Neural cell (in vitro differentiated cells): ENCODE measurements around the gene KLK4. TPM values are rescaled to one million over a fixed set of nuclear protein-coding genes. Genes with fewer than 3 reads are reported as not detected.

Source experiments
- H2AFZ ChIP-seq: fragments of 200-600, 300-800 bp; sonication (generic), shearing (Covaris generic); 2 replicates; pipeline ENCODE4 v1.6.0; 2014; ENCODE audit warnings: low read depth, mild to moderate bottlenecking, antibody characterized with exemption, low read length, moderate library complexity
- H3F3A ChIP-seq: fragments of 200-600 bp; shearing (Covaris generic); 2 replicates; pipeline ENCODE4 v1.6.1; 2016; ENCODE audit warnings: mild to moderate bottlenecking, moderate library complexity, mixed read lengths, antibody characterized with exemption, low read length; ENCODE audit not compliant: insufficient read depth, poor library complexity, severe bottlenecking
- H3K27ac ChIP-seq: fragments of 200-600, 300-800 bp; sonication (generic), shearing (Covaris generic); 2 replicates; pipeline ENCODE4 v1.5.1; 2014; ENCODE audit warnings: mild to moderate bottlenecking, low read length, moderate library complexity
- H3K27me3 ChIP-seq: fragments of 300-800, 200-600 bp; sonication (generic), shearing (Covaris generic); 2 replicates; pipeline ENCODE4 v1.6.0; 2014; ENCODE audit warnings: mild to moderate bottlenecking, low read depth, low read length, moderate library complexity; ENCODE audit not compliant: insufficient read depth
- H3K36me3 ChIP-seq: fragments of 300-800, 200-600 bp; sonication (generic), shearing (Covaris generic); 2 replicates; pipeline ENCODE4 v1.5.1; 2014; ENCODE audit warnings: mild to moderate bottlenecking, antibody characterized with exemption, low read length, moderate library complexity; ENCODE audit not compliant: insufficient read depth
- H3K4me2 ChIP-seq: fragments of 300-800, 200-600 bp; sonication (generic), shearing (Covaris generic); 2 replicates; pipeline ENCODE4 v1.6.0; 2014; ENCODE audit warnings: mild to moderate bottlenecking, low read length
- H3K4me3 ChIP-seq: fragments of 300-800, 200-600 bp; sonication (generic), shearing (Covaris generic); 2 replicates; pipeline ENCODE4 v1.5.1; 2014; ENCODE audit warnings: mild to moderate bottlenecking, low read length, moderate library complexity
- H3K79me2 ChIP-seq: fragments of 200-600 bp; shearing (Covaris generic); replicated peaks from 2 replicates; pipeline ENCODE4 v1.6.0; 2014; ENCODE audit warnings: mild to moderate bottlenecking, low read length, moderate library complexity; ENCODE audit not compliant: insufficient read depth
- H3K9ac ChIP-seq: fragments of 300-800, 200-600 bp; sonication (generic), shearing (Covaris generic); 2 replicates; pipeline ENCODE4 v1.6.1; 2016; ENCODE audit warnings: mild to moderate bottlenecking, low read length, mixed read lengths
- H3K9me2 ChIP-seq: fragments of 200-600 bp; shearing (Covaris generic); 2 replicates; pipeline ENCODE4 v1.6.1; 2016; ENCODE audit warnings: mild to moderate bottlenecking, low read length, mixed read lengths; ENCODE audit not compliant: insufficient read depth
- H3K9me3 ChIP-seq: fragments of 200-600, 300-800 bp; sonication (generic), shearing (Covaris generic); 2 replicates; pipeline ENCODE4 v1.6.1; 2016; ENCODE audit warnings: mild to moderate bottlenecking, mixed run types, low read length, moderate library complexity, mixed read lengths
- H4K20me1 ChIP-seq: fragments of 200-600 bp; shearing (Covaris generic); 2 replicates; pipeline ENCODE4 v1.6.1; 2016; ENCODE audit warnings: mild to moderate bottlenecking, mixed run types; ENCODE audit not compliant: insufficient read depth
- EP300 ChIP-seq: fragments of 450-650 bp; conservative IDR thresholded peaks from 2 replicates; pipeline ENCODE4 v1.6.1; 2014; ENCODE audit warnings: antibody characterized with exemption, mild to moderate bottlenecking, moderate library complexity; ENCODE audit not compliant: poor library complexity, severe bottlenecking
- EZH2 ChIP-seq: fragments of 200-600, 300-800 bp; shearing (Covaris generic), sonication (generic); IDR thresholded peaks from 2 replicates; pipeline ENCODE4 v1.6.1; 2014; ENCODE audit warnings: antibody characterized with exemption, low read length, borderline replicate concordance, mild to moderate bottlenecking; ENCODE audit not compliant: insufficient read depth, poor library complexity, severe bottlenecking
- MXI1 ChIP-seq: fragments of 450-650 bp; conservative IDR thresholded peaks from 2 replicates; pipeline ENCODE4 v1.6.1; 2014; ENCODE audit warnings: antibody characterized with exemption, mild to moderate bottlenecking; ENCODE audit not compliant: poor library complexity, severe bottlenecking
- POLR2AphosphoS5 ChIP-seq: IDR thresholded peaks from 2 replicates; pipeline ENCODE4 v1.6.1; 2012
- RAD21 ChIP-seq: fragments of 450-650 bp; conservative IDR thresholded peaks from 2 replicates; pipeline ENCODE4 v1.6.1; 2014; ENCODE audit warnings: antibody characterized with exemption, mild to moderate bottlenecking, moderate library complexity
- SMC3 ChIP-seq: fragments of 450-650 bp; conservative IDR thresholded peaks from 2 replicates; pipeline ENCODE4 v1.6.1; 2014; ENCODE audit warnings: antibody characterized with exemption, mild to moderate bottlenecking, moderate library complexity; ENCODE audit not compliant: poor library complexity
- TAF1 ChIP-seq: IDR thresholded peaks from 2 replicates; pipeline ENCODE4 v1.6.1; 2012; ENCODE audit warnings: low read depth
- polyA plus RNA-seq: library from polyadenylated mRNA; depleted of rRNA; stranded (reverse); fragments of >200 nt; gene quantifications from 2 replicates; pipeline ENCODE4 v1.2.3, GENCODE V29; 2014
- TF ChIP-seq, protein P1 (sequence below): IDR thresholded peaks from 2 replicates; pipeline ENCODE4 v1.6.1; 2012; ENCODE audit warnings: borderline replicate concordance
- TF ChIP-seq, protein P2 (sequence below): fragments of 450-650 bp; IDR thresholded peaks from 2 replicates; pipeline ENCODE4 v1.5.1; 2014; ENCODE audit warnings: antibody characterized with exemption, mild to moderate bottlenecking, moderate library complexity; ENCODE audit not compliant: poor library complexity, severe bottlenecking

Gene KLK4
- polyA plus RNA-seq, 1 donor from 2014 or later = not detected

DNA sequence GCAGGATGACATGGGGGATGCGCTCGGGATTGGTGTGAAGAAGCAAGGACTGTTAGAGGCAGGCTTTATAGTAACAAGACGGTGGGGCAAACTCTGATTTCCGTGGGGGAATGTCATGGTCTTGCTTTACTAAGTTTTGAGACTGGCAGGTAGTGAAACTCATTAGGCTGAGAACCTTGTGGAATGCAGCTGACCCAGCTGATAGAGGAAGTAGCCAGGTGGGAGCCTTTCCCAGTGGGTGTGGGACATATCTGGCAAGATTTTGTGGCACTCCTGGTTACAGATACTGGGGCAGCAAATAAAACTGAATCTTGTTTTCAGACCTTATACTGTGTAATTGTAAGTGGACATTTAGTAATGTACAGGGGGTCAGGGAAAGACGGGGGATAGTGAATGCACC lies 31.0 kb downstream of the KLK4 start:
- H4K20me1 ChIP-seq = no peaks in the 10 kb centered on the region
- H3K27me3 ChIP-seq = no peaks in the 10 kb centered on the region
- no peaks in the 10 kb centered on the region for H3K79me2 ChIP-seq

DNA sequence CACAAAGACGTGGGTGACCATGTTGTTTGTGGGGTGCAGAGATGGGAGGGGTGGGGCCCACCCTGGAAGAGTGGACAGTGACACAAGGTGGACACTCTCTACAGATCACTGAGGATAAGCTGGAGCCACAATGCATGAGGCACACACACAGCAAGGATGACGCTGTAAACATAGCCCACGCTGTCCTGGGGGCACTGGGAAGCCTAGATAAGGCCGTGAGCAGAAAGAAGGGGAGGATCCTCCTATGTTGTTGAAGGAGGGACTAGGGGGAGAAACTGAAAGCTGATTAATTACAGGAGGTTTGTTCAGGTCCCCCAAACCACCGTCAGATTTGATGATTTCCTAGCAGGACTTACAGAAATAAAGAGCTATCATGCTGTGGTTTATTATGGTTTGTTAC lies 32.3 kb downstream of the KLK4 start:
- Histone ChIP-seq H3F3A (no peaks in the 10 kb centered on the region), H3K79me2 (no peaks in the 10 kb centered on the region), H3K4me3 (no peak overlapping the region), H3K9ac (no peak overlapping the region), H3K9me3 (no peaks in the 10 kb centered on the region), H3K4me2 (no peak overlapping the region), H3K27me3 (no peaks in the 10 kb centered on the region), H4K20me1 (no peaks in the 10 kb centered on the region), H2AFZ (no peak overlapping the region), H3K27ac (no peak overlapping the region), H3K9me2 (no peaks in the 10 kb centered on the region), H3K36me3 (no peaks in the 10 kb centered on the region)
- TF ChIP-seq POLR2AphosphoS5 (no peak), RAD21 (no peak), TAF1 (no peak), MXI1 (no peak), EZH2 (no peak), EP300 (no peak), SMC3 (no peak)
- TF ChIP-seq, protein P1, sequence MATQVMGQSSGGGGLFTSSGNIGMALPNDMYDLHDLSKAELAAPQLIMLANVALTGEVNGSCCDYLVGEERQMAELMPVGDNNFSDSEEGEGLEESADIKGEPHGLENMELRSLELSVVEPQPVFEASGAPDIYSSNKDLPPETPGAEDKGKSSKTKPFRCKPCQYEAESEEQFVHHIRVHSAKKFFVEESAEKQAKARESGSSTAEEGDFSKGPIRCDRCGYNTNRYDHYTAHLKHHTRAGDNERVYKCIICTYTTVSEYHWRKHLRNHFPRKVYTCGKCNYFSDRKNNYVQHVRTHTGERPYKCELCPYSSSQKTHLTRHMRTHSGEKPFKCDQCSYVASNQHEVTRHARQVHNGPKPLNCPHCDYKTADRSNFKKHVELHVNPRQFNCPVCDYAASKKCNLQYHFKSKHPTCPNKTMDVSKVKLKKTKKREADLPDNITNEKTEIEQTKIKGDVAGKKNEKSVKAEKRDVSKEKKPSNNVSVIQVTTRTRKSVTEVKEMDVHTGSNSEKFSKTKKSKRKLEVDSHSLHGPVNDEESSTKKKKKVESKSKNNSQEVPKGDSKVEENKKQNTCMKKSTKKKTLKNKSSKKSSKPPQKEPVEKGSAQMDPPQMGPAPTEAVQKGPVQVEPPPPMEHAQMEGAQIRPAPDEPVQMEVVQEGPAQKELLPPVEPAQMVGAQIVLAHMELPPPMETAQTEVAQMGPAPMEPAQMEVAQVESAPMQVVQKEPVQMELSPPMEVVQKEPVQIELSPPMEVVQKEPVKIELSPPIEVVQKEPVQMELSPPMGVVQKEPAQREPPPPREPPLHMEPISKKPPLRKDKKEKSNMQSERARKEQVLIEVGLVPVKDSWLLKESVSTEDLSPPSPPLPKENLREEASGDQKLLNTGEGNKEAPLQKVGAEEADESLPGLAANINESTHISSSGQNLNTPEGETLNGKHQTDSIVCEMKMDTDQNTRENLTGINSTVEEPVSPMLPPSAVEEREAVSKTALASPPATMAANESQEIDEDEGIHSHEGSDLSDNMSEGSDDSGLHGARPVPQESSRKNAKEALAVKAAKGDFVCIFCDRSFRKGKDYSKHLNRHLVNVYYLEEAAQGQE = no peak
- TF ChIP-seq, protein P2, sequence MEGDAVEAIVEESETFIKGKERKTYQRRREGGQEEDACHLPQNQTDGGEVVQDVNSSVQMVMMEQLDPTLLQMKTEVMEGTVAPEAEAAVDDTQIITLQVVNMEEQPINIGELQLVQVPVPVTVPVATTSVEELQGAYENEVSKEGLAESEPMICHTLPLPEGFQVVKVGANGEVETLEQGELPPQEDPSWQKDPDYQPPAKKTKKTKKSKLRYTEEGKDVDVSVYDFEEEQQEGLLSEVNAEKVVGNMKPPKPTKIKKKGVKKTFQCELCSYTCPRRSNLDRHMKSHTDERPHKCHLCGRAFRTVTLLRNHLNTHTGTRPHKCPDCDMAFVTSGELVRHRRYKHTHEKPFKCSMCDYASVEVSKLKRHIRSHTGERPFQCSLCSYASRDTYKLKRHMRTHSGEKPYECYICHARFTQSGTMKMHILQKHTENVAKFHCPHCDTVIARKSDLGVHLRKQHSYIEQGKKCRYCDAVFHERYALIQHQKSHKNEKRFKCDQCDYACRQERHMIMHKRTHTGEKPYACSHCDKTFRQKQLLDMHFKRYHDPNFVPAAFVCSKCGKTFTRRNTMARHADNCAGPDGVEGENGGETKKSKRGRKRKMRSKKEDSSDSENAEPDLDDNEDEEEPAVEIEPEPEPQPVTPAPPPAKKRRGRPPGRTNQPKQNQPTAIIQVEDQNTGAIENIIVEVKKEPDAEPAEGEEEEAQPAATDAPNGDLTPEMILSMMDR = no peak

More for the DNA sequence above, 31.0 kb downstream of the KLK4 start:
- Histone ChIP-seq H3K9me3 (no peaks in the 10 kb centered on the region), H3K36me3 (no peaks in the 10 kb centered on the region), H3F3A (no peaks in the 10 kb centered on the region), H3K9ac (no peak overlapping the region), H3K4me2 (no peak overlapping the region), H3K9me2 (no peaks in the 10 kb centered on the region), H2AFZ (no peak overlapping the region), H3K27ac (no peak overlapping the region), H3K4me3 (no peak overlapping the region)
- TF ChIP-seq EP300 (no peak), EZH2 (no peak), MXI1 (no peak), TAF1 (no peak), RAD21 (no peak), SMC3 (no peak), POLR2AphosphoS5 (no peak)
- TF ChIP-seq, protein P2 = no peak
- TF ChIP-seq, protein P1 = no peak
